Amniotic stem cell (primary cell): ENCODE data around the gene ETV3.

Experiments
- DNase-seq: peaks from one replicate; lab custom pipeline; 2025; lab: John Stamatoyannopoulos, UW

Gene ETV3

DNA sequence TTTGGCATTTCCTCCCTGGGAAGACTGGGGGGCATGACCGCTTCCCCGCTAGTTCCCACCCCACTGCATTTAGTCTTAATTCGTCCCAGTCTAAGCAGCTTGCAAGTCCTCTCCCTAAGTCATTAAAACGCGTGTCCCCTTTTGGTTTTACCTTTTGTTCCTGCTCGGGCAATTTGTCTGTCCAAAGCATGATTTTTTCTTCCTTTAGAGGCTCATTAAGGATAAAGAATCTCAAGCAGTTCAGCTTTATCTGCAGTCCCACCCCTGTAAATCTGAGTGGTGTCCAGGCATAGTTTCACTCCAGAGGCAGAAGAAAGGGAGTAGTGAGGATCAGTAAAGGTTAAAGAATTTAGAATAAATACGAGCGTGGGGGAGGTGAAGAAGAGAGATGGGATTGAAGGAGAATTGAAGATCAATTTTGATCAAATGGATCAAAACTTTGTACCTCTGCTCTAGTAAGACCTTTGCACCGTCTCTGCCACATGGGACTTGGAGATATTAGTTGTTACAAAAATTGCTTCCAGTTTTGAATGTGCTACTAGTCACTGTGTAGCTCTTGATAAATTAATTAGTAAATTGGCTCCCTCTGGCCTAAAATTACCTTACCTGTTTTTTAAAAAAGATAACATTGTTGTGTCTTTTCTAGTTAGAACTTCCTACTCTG, 989 bp upstream of the ETV3 start:
- no peak for DNase-seq

DNA sequence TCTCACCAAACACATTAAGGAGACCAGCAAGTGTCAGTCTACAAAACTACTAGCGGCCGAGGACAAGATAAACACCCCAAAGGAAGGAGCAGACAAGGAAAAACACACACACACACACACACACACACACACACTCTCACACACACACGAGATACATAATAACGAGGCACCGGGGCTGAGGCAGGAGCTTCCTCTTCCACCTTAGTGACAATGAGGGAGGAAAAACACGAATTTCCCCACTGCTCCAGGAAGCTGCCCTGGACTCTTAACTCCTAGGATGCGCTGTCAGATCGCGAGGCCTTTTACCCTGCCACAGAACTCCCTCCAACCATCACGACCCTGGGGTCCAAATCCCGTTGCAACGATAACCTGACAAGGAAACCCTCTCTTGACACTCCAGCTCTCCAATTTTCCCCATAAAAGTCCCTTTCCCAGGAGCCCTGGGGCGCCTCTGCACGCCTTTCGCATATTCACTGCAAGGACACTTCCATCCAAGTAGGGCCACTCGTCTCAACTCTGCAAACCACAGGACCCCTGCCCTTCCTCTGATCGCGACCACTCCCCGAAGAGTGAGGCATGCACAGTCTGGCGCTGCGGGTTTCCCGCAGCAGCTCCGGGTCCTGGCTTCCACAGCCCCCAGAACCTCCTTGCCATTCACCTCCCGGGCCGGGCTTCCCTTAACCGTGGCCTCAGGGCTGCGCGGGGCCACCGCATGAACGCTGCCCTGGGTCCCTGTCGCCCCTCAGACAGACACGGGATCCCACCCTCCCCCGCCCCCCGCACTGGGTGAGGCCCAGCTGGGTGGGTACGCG, 581 bp downstream of the ETV3 start:
- no peak for DNase-seq

DNA sequence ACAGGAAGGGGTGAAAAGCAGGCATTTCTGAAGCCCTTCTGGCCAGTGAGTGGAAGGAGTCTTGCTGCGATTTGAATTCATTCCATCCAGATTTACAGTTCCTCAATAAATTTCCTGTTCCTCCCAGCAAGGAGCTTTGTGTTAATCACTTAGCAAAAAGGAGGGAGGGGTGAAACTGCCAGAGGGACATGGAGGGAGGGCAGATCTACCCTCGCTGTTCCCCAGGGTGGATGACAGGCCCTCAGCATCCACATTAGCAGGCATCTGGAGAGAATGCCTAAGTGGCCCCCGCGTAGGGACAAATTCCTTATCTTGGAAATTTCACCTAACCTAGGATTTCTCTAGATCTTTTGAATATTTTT, 1.2 kb downstream of the ETV3 start:
- DNase-seq, result no peak

- DNase-seq, result no peak
These were observed 2.1 kb downstream of the ETV3 start for GRCh38 chr1:157136133-157136532.

DNA sequence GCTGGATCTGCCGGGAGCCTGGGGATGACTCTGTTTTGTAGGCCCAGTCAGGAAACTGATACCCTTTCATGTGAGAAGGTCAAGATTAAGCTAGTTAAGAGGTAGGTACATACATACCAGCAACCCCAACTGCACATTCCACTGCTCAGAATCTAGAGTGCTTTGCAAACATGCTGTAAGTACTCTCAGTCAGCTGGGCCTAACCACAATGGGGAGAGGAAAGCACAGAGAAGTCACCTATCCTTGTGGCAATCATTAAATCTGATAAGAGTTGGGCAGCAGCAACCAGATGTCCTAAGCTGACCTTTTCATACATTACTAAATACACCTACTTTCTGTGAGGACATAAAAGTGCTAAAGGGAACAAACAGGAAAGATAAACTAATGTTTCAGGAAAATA, 2.5 kb downstream of the ETV3 start:
- no peak for DNase-seq

- no peak for DNase-seq
These were observed 3.1 kb downstream of the ETV3 start for GRCh38 chr1:157135070-157135469.

- DNase-seq, result no peak
These were observed 3.8 kb downstream of the ETV3 start for GRCh38 chr1:157134442-157134841.

DNA sequence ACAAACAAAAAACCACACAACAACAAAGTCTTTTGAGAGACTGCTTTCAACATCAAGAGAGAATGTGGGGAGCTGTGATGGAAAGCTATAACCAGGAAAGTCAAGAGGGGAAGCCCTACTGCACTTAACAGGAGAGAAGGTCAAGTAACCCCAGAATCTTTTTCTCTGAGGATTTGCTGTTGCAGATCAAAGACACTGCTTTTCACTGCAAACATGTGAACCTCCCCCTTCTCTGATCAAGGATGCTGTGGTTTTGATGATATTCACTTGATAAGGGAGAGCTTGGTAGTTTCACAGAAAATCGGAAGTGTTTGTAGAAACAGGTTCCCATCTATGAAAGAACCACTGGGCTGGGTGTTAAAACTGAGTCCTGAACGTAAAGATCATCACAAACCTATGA, 4.8 kb downstream of the ETV3 start:
- DNase-seq, result no peak

- no peak for DNase-seq
These were observed 5.5 kb downstream of the ETV3 start for GRCh38 chr1:157132616-157133167.

DNA sequence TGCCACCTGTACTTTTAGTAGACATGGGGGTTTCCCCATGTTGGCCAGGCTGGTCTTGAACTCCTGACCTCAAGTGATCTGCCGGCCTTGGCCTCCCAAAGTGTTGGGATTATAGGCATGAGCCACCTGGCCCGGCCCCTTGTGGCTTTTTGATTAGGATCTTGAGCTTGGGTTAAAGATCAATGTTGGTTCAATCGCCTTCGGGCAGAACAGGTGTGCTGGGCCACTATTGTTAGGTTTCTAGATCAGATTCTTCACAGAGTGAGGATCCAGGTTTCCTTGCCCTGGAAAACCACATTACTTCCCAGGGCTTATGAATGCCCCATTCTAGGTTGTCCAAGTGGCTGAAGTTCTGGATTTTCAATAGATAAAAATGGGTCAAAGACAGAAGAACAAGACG, 6.1 kb downstream of the ETV3 start:
- no peak for DNase-seq

GRCh38 chr1:157131281-157131680, 6.9 kb downstream of the ETV3 start:
- no peak for DNase-seq

DNA sequence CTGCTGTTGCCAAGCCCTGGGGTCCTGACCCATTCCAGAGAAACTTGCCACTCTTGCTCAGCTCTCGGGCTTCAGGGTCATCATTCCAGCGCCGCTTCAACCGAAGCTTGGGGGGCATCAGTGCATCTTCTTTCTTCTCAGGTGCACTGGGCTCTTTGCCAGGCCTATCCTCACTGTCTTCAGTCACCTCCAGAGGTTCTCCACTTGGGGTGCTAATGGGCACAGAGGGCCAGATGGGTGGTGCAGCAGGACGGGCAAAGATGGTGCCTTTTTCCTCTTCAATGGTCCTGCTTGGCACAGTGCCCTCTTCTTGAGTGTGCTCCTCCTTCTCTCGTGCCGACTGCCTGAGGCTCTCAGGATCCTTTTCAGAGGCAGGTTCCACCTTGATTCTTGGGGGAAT, 13.3 kb downstream of the ETV3 start:
- DNase-seq, result no peak

DNA sequence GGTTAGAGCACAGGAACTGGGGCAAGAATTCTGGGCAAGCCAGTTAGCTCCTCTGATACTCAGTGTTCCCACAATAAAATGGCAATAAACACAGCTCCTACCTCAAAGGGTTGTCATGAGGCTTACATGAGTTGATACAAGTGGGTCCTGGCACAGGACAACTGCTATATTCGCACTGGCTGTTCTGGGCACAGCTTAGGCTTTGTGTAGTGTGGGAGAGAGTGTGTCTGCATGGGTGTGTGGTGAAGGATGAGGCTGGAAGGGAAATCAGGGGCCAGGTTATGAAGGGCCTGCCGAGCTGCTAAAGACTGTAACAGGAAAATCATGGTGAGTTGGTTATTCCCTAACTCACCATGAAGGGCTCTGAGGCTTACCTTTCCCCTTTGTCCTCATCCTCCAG, 18.7 kb downstream of the ETV3 start:
- no peak for DNase-seq

DNA sequence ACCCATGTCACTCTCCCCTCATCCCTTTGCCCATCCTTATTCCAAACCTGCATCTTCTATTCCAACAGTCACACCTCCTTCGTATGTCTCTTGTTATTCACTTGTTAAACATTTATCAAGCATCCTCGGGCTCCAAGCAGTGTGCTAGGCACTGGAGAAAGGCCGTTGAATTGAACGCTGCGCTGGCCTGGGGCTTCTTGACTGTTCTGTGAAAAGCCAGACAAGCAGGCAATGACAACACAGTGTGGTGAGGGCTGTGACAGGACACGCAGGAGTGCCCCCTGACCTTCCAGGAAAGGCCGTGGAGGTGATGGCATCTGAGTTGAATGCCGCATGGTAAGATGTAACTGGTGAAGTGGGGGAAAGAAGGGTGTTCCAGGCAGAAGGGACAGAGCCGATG, 19.2 kb downstream of the ETV3 start:
- no peak for DNase-seq

- no peak for DNase-seq
These were observed 20.6 kb downstream of the ETV3 start for GRCh38 chr1:157117527-157118057.

GRCh38 chr1:157116737-157117103, 21.5 kb downstream of the ETV3 start:
- DNase-seq, result no peak

DNA sequence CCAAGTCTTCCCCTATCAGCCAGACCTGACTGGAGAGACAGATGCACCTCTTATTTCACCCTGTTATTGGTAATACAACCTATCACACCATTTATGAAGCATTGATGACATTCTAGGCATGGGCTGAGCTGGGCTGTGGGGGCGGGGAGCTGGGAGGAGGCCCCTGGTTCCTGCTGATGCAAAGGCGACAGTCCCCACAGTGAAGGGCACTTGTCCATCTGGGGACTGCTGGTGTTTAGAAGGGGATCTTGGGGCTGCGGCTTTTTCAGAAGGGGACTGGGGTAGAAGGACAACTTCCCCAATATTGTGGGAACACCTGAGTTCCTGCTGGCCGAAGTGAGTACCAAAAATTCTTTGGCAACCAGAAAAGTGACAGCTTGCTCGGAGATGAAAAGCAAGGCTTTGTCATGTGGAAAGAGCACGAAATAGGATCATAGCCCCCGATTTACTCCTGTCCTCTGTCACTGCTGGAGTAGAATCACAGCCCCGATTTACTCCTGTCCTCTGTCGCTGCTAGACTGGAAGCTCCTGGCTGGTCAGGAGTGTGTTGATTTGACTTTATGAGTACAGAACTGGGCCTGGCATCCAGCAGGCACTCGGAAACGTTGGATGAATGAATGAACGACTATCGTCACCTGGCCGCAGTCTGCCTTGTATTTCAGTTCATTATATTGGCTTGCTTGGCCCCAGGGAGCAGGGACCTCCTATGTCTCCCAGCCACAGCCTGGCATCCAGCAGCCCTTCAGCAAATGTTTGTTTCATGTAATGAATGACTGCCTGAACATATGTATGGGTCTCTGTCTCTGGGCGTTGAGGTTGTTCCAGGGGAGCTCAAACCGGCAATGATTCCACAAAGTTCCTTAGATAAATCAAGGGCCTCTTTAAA, 22.1 kb downstream of the ETV3 start:
- no peak for DNase-seq

GRCh38 chr1:157115429-157115838, 22.8 kb downstream of the ETV3 start:
- DNase-seq, result no peak

DNA sequence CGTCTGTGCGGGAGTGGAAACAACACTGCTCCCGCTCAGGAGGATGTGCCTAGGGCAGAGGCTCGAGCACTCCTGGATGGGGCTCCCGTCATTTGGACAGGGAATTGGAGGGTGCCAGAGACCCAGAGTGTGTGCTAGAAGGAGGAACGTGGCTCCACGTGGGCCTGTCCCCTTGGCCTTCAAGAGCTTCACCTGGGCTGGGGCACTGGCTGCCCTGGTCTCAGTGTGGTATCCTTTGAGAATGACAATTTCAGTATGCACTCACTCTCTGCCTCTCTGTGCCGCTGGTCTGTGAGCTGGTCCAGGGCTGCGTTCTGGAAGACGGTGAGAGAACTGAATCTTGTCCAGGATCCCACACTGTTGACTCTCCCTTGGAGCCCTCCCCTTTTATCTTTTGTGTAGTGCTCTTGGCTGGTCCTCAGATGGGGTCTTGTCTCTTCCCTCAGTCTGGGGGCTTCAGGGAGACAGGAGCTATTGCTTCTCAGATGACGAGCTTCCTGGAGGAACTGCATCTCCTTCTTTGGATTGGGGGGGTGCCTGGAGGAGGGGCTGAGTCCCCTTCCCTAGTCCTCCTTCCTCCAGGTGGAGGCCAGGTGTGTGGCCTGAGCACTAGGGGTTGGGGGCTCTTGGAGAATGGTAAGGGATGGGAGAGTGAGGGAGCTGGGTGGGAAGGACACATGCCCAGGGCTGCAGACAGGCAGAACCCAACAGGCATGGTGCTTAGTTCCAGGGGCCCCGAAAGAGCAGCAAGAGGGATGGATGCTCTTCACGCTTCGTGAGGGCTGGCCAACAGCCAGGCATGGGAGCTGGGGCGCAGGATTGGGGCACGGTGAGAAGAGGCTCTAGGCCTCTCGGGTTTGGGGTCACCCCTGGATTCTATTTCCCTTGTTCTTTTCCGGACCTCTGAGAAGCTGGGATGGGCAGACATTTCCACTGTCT, 23.7 kb downstream of the ETV3 start:
- no peak for DNase-seq

- DNase-seq, result no peak
These were observed 24.6 kb downstream of the ETV3 start for GRCh38 chr1:157113631-157114030.

DNA sequence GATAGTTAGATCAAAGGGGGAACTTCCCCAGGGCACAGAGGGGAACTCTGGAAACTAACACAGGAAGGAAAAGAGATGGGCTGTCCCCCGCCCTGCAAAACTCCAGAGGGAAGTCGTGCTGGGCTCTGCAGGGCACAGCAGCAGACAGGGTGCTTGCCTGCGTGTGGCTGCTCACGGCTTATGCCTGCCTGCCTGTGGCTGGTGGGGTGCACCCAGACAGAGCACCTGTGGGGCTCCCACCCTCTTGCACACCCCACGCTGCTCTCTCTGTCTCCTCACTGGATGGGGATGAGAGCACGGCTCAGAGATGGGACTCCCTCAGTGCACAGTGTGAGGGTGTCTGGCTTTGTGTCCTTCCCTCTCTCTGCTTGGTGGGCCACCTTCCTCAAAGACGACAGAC, 25.1 kb downstream of the ETV3 start:
- no peak for DNase-seq
